ENCODE results near the gene SLC43A2. TPM values are rescaled to one million over a fixed set of nuclear protein-coding genes. Genes with fewer than 3 reads are reported as not detected.

The SLC43A2 gene
- total and polyA plus RNA-seq, 10 of the 15 experiments (the other 5 are each of a cell fraction or from before 2014, with no cell fraction given) = 0.03 to 14.0 (median 5.3) TPM

DNA sequence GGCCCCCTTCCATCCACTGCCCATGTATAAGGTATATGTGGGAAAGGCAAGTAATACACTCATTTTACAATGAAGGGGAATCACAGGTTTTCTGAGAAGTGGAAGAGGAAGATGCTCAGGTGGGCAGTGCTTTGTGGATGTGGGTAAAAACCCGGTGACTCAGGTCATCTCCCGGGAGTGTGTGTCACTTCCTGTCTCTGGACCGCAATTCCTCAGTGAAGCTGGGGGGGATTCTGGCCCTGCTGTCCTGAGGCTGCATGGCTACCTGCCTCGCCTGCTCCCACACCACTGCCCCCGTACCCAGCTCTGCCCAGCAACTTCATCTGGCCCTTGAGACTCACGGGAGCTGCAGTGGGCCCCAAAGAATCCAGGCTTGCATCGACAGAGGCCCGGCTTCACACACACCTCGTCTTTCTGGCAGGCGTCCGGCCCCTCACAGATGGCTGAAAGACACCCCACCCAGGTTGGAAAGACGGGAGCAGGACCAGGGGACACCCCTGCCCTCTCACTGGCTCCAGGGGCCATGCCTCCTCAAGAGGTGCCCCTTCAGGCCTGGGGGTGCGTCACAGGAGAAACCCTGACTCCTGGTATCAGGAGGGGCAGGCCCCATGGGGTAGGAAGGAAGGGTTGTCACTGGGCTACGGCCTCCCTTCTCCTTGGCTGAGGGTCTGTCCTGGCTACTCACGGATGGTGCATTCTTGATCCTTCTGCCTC lies 16.0 kb upstream of the SLC43A2 start (continued):
- TF ChIP-seq SUPT20H (IDR thresholded peaks at IDR 0.05; ENCODE audit: borderline replicate concordance, control insufficient read depth, low read depth, low read length) (no peak), TAF1 (IDR thresholded peaks at IDR 0.05; ENCODE audit: borderline replicate concordance, low read depth, low read length) (no peak), MTA2 (IDR thresholded peaks at IDR 0.05; ENCODE audit: low read depth) (0 out of 2 replicates have a peak, but pooled peaks have one; percentile 47), CREM (IDR thresholded peaks at IDR 0.05; ENCODE audit: low read depth) (peak; percentile 85), NFYA (IDR thresholded peaks at IDR 0.05; ENCODE audit: borderline replicate concordance, low read depth, low read length) (no peak), DPF2 (IDR thresholded peaks at IDR 0.05) (peak; percentile 36; the same call in 1 of the 2 replicates), BCL11A (IDR thresholded peaks at IDR 0.05; ENCODE audit: low read depth, low read length) (no peak; the same call in 1 of the 2 replicates), BMI1 (IDR thresholded peaks at IDR 0.05; ENCODE audit: borderline replicate concordance) (no peak), BHLHE40 (IDR thresholded peaks at IDR 0.05; ENCODE audit: borderline replicate concordance in 1 of 2, low read depth in 2 of 2, low read length in 1 of 2) (peak in 1 of 2 experiments; percentile 54; a peak in 1 of 4 replicates), NR2C2 (IDR thresholded peaks at IDR 0.05; ENCODE audit: borderline replicate concordance, control insufficient read depth, insufficient read length, low read depth) (no peak), RUNX3 (IDR thresholded peaks at IDR 0.05; ENCODE audit: low read length) (peak; percentile 95), CBX3 (IDR thresholded peaks at IDR 0.05; ENCODE audit: borderline replicate concordance, low read depth) (no peak), MTA3 (IDR thresholded peaks at IDR 0.05; ENCODE audit: borderline replicate concordance, low read length) (no peak), ESRRA (IDR thresholded peaks at IDR 0.05; ENCODE audit: low read length) (no peak), ZNF207 (IDR thresholded peaks at IDR 0.05; ENCODE audit: borderline replicate concordance) (no peak), NFIC (IDR thresholded peaks at IDR 0.05; ENCODE audit: low read depth, low read length) (no peak; the same call in 1 of the 2 replicates)
- TF ChIP-seq, protein P1, sequence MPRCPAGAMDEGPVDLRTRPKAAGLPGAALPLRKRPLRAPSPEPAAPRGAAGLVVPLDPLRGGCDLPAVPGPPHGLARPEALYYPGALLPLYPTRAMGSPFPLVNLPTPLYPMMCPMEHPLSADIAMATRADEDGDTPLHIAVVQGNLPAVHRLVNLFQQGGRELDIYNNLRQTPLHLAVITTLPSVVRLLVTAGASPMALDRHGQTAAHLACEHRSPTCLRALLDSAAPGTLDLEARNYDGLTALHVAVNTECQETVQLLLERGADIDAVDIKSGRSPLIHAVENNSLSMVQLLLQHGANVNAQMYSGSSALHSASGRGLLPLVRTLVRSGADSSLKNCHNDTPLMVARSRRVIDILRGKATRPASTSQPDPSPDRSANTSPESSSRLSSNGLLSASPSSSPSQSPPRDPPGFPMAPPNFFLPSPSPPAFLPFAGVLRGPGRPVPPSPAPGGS (IDR thresholded peaks at IDR 0.05; ENCODE audit: borderline replicate concordance, insufficient read depth, low read depth, low read length, poor library complexity, severe bottlenecking) = peak; percentile 16
- TF ChIP-seq, protein P2, sequence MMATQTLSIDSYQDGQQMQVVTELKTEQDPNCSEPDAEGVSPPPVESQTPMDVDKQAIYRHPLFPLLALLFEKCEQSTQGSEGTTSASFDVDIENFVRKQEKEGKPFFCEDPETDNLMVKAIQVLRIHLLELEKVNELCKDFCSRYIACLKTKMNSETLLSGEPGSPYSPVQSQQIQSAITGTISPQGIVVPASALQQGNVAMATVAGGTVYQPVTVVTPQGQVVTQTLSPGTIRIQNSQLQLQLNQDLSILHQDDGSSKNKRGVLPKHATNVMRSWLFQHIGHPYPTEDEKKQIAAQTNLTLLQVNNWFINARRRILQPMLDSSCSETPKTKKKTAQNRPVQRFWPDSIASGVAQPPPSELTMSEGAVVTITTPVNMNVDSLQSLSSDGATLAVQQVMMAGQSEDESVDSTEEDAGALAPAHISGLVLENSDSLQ (IDR thresholded peaks at IDR 0.05) = no peak
- TF ChIP-seq, protein P3, sequence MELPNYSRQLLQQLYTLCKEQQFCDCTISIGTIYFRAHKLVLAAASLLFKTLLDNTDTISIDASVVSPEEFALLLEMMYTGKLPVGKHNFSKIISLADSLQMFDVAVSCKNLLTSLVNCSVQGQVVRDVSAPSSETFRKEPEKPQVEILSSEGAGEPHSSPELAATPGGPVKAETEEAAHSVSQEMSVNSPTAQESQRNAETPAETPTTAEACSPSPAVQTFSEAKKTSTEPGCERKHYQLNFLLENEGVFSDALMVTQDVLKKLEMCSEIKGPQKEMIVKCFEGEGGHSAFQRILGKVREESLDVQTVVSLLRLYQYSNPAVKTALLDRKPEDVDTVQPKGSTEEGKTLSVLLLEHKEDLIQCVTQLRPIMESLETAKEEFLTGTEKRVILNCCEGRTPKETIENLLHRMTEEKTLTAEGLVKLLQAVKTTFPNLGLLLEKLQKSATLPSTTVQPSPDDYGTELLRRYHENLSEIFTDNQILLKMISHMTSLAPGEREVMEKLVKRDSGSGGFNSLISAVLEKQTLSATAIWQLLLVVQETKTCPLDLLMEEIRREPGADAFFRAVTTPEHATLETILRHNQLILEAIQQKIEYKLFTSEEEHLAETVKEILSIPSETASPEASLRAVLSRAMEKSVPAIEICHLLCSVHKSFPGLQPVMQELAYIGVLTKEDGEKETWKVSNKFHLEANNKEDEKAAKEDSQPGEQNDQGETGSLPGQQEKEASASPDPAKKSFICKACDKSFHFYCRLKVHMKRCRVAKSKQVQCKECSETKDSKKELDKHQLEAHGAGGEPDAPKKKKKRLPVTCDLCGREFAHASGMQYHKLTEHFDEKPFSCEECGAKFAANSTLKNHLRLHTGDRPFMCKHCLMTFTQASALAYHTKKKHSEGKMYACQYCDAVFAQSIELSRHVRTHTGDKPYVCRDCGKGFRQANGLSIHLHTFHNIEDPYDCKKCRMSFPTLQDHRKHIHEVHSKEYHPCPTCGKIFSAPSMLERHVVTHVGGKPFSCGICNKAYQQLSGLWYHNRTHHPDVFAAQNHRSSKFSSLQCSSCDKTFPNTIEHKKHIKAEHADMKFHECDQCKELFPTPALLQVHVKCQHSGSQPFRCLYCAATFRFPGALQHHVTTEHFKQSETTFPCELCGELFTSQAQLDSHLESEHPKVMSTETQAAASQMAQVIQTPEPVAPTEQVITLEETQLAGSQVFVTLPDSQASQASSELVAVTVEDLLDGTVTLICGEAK (IDR thresholded peaks at IDR 0.05; ENCODE audit: borderline replicate concordance) = no peak; the same call in 1 of the 2 replicates
- TF ChIP-seq, protein P4, sequence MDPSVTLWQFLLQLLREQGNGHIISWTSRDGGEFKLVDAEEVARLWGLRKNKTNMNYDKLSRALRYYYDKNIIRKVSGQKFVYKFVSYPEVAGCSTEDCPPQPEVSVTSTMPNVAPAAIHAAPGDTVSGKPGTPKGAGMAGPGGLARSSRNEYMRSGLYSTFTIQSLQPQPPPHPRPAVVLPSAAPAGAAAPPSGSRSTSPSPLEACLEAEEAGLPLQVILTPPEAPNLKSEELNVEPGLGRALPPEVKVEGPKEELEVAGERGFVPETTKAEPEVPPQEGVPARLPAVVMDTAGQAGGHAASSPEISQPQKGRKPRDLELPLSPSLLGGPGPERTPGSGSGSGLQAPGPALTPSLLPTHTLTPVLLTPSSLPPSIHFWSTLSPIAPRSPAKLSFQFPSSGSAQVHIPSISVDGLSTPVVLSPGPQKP (IDR thresholded peaks at IDR 0.05; ENCODE audit: low read depth, low read length) = no peak

Measured in GM12878 (cell line).